ENCODE results near the gene IKZF5. TPM values are rescaled to one million over a fixed set of nuclear protein-coding genes. Genes with fewer than 3 reads are reported as not detected.

IKZF5 gene
- total RNA-seq, 1 donor from 2014 or later: 7.7 TPM

- ATAC-seq: no peak
These were observed 7.6 kb upstream of the IKZF5 start for GRCh38 chr10:123016228-123016627.

DNA sequence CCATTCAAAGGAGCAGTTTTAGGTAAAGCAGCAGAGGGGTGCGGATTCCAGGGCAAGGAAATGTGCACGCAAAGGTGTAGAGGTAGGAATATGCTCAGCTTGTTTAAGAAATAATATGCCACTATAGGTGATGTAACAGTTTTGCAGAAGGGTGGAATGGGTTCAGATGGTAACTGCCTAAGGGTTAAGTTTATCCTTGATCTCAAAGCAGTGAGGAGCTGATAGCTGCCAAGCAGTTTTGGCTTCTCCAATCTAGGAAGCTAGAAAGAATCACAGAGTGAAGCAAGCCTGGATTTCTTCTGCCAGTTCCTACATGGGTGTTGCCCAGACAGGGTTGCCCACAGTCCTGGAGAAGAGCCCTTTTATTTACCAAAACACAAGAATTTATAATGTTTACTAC, 6.2 kb upstream of the IKZF5 start:
- ATAC-seq: peak; percentile 63

GRCh38 chr10:123013456-123014419, 5.1 kb upstream of the IKZF5 start:
- ATAC-seq: peak; percentile 71

DNA sequence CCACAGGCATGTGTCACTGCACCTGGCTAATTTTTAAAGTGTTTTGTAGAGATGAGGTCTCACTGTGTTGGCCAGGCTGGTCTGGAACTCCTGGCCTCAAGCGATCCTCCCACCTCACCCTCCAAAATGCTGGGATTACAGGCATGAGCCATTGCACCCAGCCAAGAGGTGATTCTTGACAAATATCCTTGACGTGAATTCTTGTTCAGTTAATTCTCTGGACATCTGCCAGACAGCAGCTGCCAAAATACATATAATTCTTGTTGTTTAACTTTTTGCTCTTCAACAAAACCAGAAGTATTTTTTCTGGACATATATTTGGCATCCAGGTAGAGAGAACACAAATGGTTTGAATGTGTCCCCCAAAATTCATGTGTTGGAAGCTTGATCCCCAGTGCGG, 3.4 kb upstream of the IKZF5 start:
- ATAC-seq: no peak

- ATAC-seq: no peak
These were observed 668 bp upstream of the IKZF5 start for GRCh38 chr10:123009105-123009820.

DNA sequence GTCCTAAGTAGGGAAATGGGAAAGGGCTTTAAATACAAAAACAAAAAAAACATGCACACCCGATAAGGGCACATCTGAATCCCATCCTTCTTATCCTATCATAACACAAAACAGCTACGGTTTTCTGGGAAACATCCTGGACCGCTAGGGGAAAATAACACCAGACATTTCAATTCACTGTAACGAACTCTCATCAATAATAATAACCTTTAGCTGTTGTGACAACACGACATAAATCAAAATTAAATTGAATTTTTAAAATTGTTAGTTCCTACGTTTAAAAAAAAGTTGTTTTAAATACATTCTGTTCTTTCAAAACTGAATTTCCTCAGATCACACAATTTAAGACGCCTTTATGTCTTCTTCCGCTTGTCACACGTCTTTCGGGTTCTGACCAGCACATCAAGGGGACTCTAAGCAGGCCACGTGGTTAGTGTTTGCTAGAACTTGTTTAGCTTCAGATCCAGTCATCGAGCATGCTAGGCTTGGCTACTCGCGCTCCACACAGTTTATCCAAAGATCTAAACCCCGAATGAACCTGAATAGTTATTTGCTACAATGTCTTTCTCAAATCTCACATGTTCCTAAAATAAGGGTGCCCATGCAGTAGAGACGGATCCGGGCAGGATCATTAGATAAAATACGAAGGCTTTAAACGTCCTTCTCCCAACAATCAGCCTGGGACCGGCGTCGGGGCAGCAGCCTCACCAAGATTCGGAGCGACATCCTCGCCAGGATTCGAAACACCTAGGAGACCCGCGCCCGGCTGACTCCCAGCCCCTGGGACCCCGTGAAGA, 839 bp downstream of the IKZF5 start:
- peak; percentile 71 for ATAC-seq

GRCh38 chr10:123004298-123004697, 4.3 kb downstream of the IKZF5 start:
- ATAC-seq: no peak

- ATAC-seq: no peak
These were observed 7.2 kb downstream of the IKZF5 start for GRCh38 chr10:123001370-123001769.

- no peak for ATAC-seq
These were observed 8.4 kb downstream of the IKZF5 start for GRCh38 chr10:123000155-123000554.

- peak; percentile 53 for ATAC-seq
These were observed 9.2 kb downstream of the IKZF5 start for GRCh38 chr10:122999347-122999746.

DNA sequence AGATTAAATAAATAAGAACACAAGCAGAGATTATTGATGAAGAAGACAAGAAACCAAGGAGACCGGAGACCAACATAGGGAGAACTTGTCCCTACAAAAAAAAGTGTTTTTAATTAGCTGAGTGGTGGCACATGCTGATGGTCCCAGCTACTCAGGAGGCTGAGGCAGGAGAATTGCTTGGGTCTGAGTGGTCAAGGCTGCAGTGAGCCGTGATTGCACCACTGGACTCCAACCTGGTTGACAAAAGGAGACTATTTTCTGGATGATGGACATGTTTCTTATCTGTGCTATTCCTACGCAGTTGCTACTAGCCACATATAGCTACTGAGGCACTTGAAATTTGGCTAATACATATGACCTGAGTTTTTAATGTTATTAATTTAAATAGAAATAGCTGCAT, 9.7 kb downstream of the IKZF5 start:
- no peak for ATAC-seq

DNA sequence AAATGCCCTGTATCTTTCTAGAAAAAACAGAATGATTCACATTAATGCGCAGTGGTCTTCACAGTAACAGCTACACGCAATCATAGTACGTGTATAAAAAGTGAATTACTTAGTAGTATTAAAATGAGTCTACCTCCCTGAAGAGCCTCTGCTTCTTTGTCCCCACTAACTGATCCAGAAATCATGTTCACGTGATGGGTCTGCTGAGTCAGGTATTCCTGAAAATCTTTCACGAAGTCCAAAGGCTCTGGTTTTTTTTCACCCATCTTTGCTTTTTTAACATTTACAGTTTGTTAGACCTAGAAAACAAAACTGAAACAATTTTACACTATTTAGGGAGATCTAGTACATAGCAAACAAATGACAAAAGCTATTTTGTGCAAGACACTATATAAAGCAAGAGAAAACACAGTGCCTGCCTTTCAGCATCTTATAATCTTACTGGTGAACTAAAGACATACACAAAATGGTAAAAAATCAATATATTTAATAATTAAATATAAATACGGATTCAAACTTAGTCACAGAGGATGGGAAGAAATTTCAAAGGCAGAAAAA, 10.2 kb downstream of the IKZF5 start:
- ATAC-seq: no peak

- ATAC-seq: no peak
These were observed 10.7 kb downstream of the IKZF5 start for GRCh38 chr10:122997864-122998263.

DNA sequence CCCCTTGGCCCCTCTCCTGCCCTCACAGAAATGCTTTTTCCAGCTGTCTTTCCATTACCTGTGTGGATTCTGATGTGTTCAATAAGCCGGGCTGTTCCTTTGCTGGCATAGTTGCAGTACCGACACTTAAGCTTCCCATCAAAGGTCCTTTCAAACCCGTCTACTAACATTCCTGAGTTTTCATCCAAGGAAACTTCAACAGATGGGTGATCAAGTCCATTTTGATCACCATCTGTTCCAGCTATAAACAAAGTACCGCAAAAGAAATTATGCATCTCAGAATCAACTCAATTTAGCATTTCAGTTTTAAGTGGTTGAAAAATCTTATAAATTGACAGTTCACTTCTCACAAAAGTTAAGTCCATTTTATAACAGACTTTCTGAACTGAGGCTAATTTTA, 12.7 kb downstream of the IKZF5 start:
- no peak for ATAC-seq

DNA sequence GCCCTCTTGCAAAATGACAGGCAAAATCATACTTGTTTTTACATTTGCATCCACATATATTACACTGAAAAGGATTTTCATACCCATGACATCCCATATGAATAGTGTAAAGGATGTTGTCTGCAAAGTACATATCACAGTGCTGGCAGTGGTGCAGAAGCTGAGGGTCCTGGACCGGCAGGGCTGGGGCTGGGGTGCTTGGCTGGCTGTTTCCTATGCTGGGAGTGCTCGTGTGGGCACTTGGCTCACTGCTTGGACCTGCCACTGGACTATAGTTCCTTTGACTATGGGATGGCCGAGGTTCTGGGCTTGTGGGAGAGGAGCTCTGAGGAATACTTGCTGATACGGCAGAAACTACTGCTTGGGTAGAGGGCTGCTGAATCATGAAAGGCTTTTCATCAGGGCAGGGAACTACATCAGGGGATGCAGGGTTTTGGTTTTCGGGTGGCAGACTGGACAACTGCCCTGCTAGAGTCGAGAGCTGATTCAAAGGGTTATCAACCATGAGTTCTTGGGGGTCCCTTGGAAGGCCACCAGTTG, 14.7 kb downstream of the IKZF5 start:
- ATAC-seq: no peak

DNA sequence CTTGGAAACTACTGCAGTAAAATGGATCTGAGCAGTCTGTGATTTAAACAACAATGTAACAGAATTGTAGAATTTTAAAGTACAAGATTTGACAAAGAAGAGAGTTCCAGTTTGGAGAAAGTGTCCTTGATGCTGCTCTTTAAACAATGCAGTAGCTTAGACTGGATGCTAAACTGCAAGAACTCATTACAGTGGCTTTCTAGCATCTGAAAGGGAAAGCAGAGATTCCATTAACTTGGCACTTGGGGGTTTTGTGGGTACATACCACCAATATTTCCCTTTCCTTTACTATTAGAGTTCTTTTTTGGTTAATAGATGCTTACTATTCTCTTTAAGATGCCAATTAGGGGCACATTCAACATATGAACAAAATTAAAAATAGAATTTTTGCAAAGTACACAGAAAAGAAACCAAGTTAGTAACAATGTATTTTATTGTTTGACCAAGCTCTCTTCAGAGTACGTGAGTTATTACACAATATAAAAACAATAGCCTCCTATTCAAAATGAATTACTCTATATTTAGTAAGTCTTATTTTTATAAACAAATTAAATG, 16.5 kb downstream of the IKZF5 start:
- ATAC-seq: no peak

GRCh38 chr10:122990278-122990677, 18.3 kb downstream of the IKZF5 start:
- no peak for ATAC-seq

GRCh38 chr10:122988501-122988900, 20.1 kb downstream of the IKZF5 start:
- ATAC-seq: no peak

DNA sequence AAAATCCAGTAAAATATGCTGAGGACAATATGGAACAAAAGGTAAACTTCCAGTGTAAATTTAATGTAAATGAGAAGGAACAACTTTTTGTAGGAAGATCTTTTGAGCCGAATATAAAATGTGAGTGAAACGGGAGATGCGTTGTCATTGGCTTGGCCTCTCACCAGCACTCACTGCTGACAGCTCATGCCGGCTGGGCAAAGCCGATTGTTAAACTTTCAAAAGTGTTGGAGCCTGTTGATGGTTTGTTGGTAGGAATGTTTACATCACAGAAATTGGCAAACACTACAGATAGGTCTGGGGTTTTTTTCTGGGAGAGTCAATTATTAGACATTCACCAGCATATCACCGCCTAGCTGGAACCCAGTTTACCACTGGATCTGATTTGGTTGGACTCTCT, 22.3 kb downstream of the IKZF5 start:
- no peak for ATAC-seq

DNA sequence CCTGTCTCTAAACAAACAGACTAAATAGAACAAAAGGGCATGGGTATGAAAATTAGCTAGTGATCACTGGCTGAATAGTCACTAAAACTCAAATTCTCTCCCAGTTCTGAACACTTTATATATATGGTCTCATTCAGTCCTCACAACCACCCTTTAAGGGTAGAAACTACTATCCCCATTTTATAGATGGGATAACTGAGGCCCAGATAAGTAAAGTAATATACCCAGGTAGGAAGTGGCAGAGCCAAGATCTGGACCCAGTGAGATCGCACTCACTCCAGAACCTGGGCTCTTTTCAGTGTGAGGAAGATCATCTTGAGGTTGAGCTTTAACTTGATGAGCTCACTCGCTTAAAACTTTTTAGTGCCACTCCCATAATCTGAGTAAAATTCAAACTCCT, 23.9 kb downstream of the IKZF5 start:
- ATAC-seq: no peak

DNA sequence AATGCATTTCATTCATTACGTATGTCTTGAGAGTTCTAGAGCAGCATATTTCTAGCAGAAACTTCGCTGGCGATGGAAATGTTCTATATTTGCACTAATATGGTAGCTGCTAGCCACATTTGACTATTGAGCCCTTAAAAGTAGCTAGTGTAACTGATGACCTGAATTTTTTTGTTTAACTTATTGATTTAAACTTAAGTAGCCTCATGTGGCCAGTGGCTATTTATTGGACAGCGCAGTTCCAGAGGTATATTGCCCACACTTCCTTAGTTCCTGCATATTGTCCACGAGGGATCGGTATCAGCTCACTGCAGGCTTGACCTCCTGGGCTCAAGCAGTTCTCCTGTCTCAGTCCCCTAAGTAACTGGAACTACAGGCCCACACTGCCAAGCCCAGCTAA, 24.7 kb downstream of the IKZF5 start:
- ATAC-seq: no peak

GRCh38 chr10:122981066-122981464, 27.5 kb downstream of the IKZF5 start:
- no peak for ATAC-seq

Measured in esophagus mucosa (tissue), 1 donor.